NCI-H1417 treated with DMSO at 0.1 percent for 48 hours (cell line): ENCODE data around the gene IPPK.

Experiments used
- DNase-seq: peaks from one replicate; lab custom pipeline; 2025; lab: John Stamatoyannopoulos, UW

Gene IPPK

GRCh38 chr9:92656537-92656925 lies 13.4 kb downstream of the IPPK start:
- DNase-seq, result no peak

- DNase-seq, result no peak
Measured at GRCh38 chr9:92655896-92656536, 13.9 kb downstream of the IPPK start.

DNA sequence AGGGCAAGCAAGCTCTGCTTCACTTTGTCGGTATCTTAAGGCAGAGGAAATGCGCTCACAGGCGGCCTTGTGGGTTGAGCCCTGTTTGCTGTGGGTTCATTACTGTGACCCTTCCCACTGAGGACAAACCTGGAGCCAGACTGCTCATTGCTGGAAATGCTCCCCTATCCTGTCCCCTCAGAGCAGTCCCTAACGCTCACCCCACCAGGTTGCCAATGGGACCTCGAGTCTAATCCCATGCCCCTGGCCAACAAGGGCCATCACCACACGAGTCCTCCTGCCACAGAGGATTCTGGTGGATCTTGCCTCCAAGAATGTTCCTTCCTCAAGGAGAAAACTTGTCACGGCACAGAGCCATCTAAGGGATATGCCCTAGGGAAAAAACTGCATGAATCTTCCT lies 14.6 kb downstream of the IPPK start:
- no peak for DNase-seq

- DNase-seq, result no peak
Measured at GRCh38 chr9:92654481-92655301, 15.2 kb downstream of the IPPK start.

- DNase-seq, result no peak
Measured at GRCh38 chr9:92652461-92652860, 17.5 kb downstream of the IPPK start.

- no peak for DNase-seq
Measured at GRCh38 chr9:92650839-92651621, 18.9 kb downstream of the IPPK start.

DNA sequence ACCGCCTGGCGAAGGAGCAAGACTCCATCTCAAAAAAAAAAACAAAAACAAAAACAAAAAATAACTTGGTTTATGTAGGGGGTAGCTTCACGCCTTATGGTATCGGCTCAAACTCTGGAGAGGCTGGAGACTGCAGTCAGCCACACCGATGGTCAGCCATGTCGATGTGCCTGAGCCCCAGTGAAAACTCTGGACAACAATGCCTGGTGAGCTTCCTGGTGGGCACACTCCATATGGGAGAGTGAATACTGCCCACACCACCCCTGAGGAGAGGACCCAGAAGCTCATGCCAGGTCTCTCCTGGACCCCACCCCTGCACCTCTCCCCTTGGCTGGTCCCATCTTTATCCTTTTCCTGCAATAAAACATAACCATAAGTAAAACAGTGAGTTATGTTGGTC lies 19.6 kb downstream of the IPPK start:
- no peak for DNase-seq

- DNase-seq, result no peak
Measured at GRCh38 chr9:92649007-92649406, 20.9 kb downstream of the IPPK start.

DNA sequence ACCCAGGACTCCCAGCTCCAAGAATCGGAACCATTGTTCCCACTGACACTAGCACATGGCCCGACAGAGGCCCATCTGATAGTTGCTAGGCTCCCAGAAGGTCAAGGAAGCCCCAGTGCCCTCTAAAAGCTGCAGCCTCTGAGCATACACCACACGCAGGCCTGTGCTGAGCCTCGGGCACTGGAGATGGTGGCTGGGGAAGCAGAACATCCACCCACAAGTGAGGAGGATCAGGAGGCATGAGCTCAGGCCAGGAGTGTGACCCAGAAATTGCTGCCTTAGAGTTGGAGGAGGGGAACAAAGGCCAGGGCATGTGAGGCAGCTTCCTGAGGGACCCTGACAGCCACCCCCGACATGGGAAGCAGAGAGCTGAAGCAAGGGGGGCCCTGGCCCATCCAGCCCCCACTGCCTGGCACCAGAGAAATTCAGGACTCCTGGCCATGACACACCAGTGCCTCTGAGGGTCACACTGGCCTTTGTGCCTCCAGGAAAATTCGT lies 21.4 kb downstream of the IPPK start:
- no peak for DNase-seq

DNA sequence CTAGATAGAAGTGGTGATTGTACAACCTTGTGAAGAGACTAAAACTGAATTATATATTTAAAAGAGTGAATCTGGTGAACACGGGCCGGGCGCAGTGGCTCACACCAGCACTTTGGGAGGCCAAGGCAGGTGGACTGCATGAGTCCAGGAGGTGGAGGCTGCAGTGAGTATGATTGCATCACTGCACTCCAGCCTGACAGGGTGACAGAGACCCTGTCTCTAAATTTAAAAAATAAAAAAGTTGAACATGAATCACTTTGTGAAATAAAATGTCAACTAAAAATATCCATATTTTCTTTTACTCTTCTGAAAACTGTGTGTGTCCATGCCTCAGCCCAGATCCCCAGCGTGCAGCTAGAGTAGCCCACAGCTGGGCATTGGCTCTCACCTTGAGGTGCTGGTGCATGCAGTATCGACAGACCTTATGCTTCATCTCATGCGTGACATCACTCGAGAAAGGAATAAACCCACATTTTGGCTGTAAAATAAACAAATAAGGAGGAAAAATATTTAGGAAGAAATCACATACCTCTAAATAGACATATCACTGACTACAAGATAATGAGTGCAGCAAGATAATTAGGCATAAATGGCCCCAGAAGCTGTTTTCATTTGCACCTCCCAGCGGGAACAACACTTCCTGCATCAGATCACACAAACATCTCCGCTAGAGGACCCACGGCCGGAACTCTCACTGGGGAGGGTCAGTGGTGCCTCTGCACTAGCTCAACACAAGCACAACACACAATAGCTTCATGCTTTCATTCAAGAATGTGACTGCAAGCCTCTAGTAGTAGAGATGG lies 22.1 kb downstream of the IPPK start:
- DNase-seq, result no peak

GRCh38 chr9:92645041-92645440 lies 24.9 kb downstream of the IPPK start:
- no peak for DNase-seq

DNA sequence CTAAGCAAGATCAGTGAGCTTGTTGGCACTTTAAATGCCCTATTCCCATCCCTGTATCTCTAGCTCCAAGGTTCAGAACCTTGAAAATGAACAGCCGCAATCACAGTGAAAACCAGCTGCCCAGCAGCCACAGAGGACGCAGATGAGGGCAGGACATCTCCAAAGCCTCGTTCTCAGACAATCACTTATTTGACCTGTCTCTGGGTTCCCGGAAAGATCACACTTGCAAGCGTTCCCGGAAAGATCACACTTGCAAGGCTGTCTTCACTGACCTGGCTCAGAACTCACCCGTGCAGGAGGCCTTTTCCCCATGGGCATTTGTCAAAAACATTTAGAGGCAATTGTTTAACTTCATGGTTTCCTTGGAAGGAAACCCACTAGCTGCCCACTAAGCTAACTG lies 25.7 kb downstream of the IPPK start:
- no peak for DNase-seq

- no peak for DNase-seq
Measured at GRCh38 chr9:92642564-92642963, 27.4 kb downstream of the IPPK start.

GRCh38 chr9:92642041-92642451 lies 27.9 kb downstream of the IPPK start:
- DNase-seq, result no peak

DNA sequence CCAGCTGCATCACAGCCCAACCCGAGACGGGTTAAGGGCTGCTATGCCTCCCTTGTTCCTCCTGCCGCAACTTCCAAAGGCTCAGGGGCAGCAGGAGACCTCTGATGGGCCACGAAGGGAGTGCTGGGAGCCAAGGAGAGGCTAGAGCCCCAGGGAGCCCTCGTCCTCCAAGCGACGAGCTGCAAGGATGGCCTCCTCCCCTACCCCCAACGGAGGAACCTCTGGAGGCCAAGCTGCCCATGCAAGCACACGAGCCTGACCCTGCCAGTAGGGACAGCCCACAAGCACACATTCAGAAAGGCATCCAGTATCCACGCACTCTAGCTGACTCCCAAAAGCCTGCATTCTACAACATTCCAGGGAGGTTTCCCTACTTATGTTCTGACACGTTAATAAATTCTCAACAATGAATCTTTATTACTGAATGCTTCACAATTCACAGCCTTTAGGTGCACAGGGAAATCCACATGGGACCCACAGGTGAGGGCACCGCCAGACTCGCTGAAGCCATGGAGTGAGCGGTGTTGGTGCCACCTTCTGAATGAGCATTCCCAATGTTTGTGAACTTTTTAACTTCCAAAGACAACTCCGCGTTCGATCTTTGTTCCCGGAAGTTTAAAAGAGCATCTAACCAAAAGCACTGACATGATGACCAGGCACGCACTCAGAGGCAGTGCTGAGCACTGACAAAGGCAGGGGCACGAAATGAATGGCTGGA lies 28.7 kb downstream of the IPPK start:
- DNase-seq, result no peak

- no peak for DNase-seq
Measured at GRCh38 chr9:92640398-92641091, 29.4 kb downstream of the IPPK start.

GRCh38 chr9:92639791-92640271 lies 30.1 kb downstream of the IPPK start:
- DNase-seq, result no peak

GRCh38 chr9:92639124-92639523 lies 30.8 kb downstream of the IPPK start:
- DNase-seq, result no peak

DNA sequence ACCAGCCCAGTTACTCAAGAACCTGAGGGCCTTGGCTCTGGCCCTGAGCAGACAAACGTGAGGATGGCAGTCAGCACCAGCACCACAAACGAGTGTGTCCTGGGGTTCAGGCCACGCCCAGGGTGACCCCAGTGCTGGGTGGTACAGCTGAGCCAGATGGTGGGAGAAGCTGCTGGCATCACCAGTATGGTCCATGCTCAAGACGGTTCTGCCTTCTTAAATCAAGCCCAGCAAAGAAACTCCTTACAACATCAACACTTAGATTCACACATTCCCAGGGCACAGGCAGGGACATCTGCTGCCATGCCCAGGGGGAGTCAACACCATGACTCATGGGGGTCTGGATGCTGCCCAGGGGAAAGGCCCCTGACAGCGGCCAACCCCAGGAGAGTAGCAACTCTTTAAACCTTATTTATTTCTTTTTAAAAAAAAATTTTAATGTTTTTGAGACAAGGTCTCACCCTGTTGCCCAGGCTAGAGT lies 31.3 kb downstream of the IPPK start:
- DNase-seq, result no peak

DNA sequence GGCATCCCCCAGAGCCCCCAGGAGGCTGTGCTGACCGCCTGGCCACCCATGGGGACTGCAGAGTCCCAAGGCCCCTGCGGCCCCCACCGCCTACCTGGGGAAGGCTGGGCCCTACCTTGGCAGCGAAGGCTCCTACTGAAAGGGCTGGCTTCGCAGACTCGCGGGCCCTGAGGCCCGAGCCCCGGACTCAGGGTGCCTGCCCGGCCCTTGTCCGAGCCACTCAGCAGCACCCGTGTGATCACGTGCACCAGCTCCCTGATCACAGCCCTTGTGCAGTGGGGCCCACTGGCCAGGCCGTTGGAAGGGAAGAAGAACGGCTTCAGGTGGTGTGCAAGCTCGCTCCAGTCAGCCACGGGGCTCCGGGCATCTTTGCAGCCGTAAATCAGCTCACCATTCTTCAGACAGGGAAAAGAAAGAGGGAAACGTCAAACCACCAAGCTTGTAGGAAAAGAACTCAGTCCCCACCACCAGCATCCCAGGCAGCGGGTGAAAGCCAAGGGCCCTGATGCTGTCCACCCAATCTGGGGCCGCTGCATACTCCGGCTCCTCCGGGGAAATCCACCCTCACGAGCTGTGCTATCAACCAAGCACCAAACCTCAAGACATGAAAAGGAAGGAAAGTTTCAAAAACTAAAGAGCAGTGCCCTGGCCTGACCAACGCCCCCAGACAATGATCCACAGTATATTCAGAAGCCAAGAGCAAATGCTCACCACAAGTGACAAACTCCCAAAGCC lies 31.9 kb downstream of the IPPK start:
- DNase-seq, result no peak
